H1 (cell line): ENCODE results near the gene TRDN.

Experiments
- FOSL1 ChIP-seq: IDR thresholded peaks from 2 replicates; pipeline ENCODE4 v1.6.1; 2011; ENCODE audit warnings: mild to moderate bottlenecking, low read depth, low read length, moderate library complexity; ENCODE audit not compliant: insufficient read depth
- JUND ChIP-seq: IDR thresholded peaks from 2 replicates; pipeline ENCODE4 v1.6.1; 2011; ENCODE audit warnings: mild to moderate bottlenecking, improper control_type of control experiment, low read length
- YY1 ChIP-seq: IDR thresholded peaks from 2 replicates; pipeline ENCODE4 v1.6.1; 2011; ENCODE audit warnings: low read depth, mild to moderate bottlenecking, low read length
- TF ChIP-seq, protein P1 (sequence below): IDR thresholded peaks from 2 replicates; pipeline ENCODE4 v1.6.1; 2012; ENCODE audit warnings: inconsistent platforms

DNA sequence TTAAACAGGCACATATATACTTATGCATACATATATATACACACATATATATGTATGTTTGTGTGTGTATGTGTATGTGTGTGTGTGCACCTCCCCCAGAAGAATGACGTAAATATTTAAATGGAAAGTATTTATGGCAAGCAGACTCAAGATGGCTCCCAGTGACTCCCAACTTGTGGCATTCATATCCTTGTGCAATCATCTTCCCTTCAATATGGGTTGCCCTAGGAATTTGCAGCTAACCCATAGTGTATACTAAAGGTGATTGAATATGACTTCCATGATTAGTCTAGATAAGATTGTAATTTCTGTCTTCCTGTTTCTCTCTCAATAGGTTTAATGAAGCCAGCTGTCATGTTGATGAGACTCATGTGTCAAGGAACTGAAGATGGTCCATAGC, 127.6 kb downstream of the TRDN start:
- TF ChIP-seq FOSL1 (no peak), YY1 (no peak), JUND (no peak)
- TF ChIP-seq, protein P1, sequence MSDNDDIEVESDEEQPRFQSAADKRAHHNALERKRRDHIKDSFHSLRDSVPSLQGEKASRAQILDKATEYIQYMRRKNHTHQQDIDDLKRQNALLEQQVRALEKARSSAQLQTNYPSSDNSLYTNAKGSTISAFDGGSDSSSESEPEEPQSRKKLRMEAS = no peak
